DMS153 (cell line): ENCODE data around the gene TSG101.

Experiments used
- DNase-seq: peaks from one replicate; lab custom pipeline; 2025; lab: John Stamatoyannopoulos, UW

Gene TSG101

GRCh38 chr11:18493310-18493709, 33.4 kb downstream of the TSG101 start:
- peak; percentile 2 for DNase-seq

- no peak for DNase-seq
Measured at GRCh38 chr11:18492888-18493287, 33.9 kb downstream of the TSG101 start.

- DNase-seq = no peak
Measured at GRCh38 chr11:18491924-18492323, 34.8 kb downstream of the TSG101 start.

GRCh38 chr11:18490736-18491485, 35.8 kb downstream of the TSG101 start:
- DNase-seq = no peak

GRCh38 chr11:18490319-18490718, 36.4 kb downstream of the TSG101 start:
- DNase-seq = no peak

GRCh38 chr11:18485913-18486528, 40.7 kb downstream of the TSG101 start:
- DNase-seq = no peak

GRCh38 chr11:18479063-18479462, 47.7 kb downstream of the TSG101 start:
- no peak for DNase-seq

- no peak for DNase-seq
Measured at GRCh38 chr11:18472587-18472986, 54.2 kb downstream of the TSG101 start.

- DNase-seq = no peak
Measured at GRCh38 chr11:18471995-18472394, 54.7 kb downstream of the TSG101 start.

GRCh38 chr11:18468961-18469360, 57.8 kb downstream of the TSG101 start:
- DNase-seq = no peak

- no peak for DNase-seq
Measured at GRCh38 chr11:18468059-18468458, 58.7 kb downstream of the TSG101 start.

- no peak for DNase-seq
Measured at GRCh38 chr11:18466402-18466801, 60.3 kb downstream of the TSG101 start.

GRCh38 chr11:18463439-18463838, 63.3 kb downstream of the TSG101 start:
- no peak for DNase-seq

- no peak for DNase-seq
Measured at GRCh38 chr11:18461909-18462308, 64.8 kb downstream of the TSG101 start.

- no peak for DNase-seq
Measured at GRCh38 chr11:18459634-18460033, 67.1 kb downstream of the TSG101 start.

- DNase-seq = peak; percentile 2
Measured at GRCh38 chr11:18457450-18457849, 69.3 kb downstream of the TSG101 start.

GRCh38 chr11:18455686-18456372, 70.9 kb downstream of the TSG101 start, which contains the start of gene LDHAL6A:
LDHAL6A (plus strand) TSS chr11:18455856; CDS start chr11:18456681, 825 bp downstream.
- no peak for DNase-seq

GRCh38 chr11:18452927-18453326, 73.8 kb downstream of the TSG101 start:
- no peak for DNase-seq

GRCh38 chr11:18449251-18449650, 77.5 kb downstream of the TSG101 start:
- DNase-seq = no peak

- no peak for DNase-seq
Measured at GRCh38 chr11:18438691-18439090, 88.1 kb downstream of the TSG101 start.
